ENCODE data around the gene OR7A17.

GRCh38 chr19:14843169-14843568, 42.8 kb downstream of the OR7A17 start:
- TF ChIP-seq CTCF (IDR thresholded peaks at IDR 0.05) (no peak), POLR2AphosphoS5 (IDR thresholded peaks at IDR 0.05; ENCODE audit: insufficient read depth in 1 of 2, low read depth in 1 of 2) (no peak)

Data from vagina (tissue), 2 donors.